HG03521 (cell line): ENCODE data around the gene BSN.

Experiments
- ATAC-seq: cut with Tn5 transposase; IDR thresholded peaks from one replicate; pipeline ENCODE4 v1.9.1; 2021; ENCODE audit warnings: mild to moderate bottlenecking, moderate library complexity; ENCODE audit not compliant: unreplicated experiment

Gene BSN

DNA sequence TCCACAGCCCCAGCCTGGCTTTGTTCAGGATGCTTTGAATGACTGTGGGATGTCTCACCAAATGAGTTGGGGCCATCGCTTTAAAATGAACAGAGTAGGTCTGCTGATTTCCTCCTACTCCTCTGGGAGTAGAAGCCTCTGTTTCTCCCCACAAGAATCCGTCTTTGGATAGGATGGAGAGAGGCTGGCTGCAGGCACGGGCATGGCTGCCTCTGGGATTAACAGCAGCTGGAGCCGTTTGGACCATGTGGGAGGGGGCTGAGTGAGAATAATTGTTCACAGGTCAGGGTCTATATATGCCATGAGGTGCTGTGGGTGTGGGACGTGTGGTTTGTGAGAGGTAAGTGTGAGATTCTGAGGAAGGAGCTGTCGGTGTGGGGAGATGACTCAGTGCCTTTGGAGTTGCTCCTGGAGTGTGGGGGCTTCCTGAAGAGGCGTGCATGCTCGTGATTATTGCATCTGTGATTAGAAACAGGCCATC lies 71.9 kb downstream of the BSN start:
- no peak for ATAC-seq

DNA sequence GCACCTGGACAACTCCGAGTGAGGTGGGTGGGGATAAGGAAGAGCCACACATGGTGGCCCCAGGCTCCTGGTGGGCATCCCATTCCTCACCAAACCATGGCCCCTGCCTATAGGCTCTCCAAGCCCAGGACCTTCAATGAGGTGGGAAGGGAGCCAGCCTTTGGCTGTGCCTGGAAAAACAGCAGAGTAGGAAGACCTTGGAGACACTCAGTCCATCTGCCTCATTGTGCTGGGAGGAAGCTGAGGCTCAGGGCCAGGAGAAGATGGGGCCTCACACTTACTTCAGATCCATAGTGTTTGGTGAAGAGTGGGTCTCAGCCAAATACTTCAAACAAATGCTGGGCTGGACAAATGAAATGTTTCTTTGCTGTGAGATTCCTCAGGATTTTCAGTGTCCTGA lies 72.5 kb downstream of the BSN start:
- no peak for ATAC-seq

- no peak for ATAC-seq
Observed at GRCh38 chr3:49627634-49628033, 73.4 kb downstream of the BSN start.

DNA sequence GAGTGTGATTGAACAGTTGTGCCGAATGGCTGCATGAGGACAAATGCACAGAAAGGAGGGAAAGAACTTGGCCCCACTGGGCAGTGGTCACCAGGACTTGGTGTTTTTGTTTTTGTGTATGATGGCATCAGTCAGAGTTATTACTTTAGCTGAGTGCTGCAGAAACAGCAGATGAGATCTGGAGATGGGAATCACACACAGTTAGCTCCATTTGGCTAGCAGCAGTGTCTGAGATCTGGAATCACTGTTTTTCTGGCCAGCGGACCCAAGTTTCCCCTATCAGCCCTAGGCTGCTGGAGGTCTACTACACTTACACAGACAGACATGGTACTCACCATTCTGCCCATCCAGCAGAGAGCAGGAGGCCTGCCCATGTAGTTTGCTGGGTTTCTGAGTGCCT lies 74.0 kb downstream of the BSN start:
- no peak for ATAC-seq

DNA sequence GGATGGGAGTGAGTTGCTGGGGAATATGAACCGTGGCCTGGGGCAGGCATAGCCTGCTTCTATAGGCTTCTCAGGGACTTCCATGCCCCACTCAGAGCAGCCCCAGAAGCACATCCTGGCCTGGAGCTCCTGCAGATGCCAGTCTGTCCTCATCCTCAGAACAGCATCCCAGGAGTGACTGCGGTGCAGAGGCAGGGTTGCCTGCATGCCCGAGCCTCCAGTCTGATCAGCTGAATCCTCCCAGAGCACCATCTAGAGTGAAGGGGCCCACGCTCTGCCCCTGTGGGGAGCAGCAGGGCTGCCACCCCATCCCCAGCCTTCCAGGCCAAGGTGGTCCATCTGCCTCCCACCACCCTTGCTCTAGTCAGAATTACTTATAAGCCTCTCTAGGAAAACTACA lies 75.2 kb downstream of the BSN start:
- ATAC-seq, result no peak

- no peak for ATAC-seq
Observed at GRCh38 chr3:49629866-49630265, 75.6 kb downstream of the BSN start.

DNA sequence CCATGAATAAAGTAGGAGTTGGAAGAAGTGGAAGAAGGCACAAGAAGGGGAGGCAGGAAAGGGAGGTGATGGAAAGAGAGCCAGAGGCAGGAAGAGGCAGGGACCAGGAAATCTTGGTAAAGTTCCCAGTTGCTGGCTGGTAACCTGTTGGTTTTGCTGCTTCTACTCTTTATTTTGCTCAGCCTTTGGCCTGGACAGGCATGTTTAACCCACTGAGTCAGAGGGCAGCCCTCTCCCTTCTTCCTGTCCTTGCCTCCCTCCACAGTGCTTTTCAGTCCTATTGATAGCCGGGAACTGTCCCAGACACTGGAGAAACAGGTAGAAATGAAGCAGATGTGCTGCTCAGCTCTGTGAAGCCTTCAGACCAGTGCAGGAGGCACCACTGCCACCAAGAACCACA lies 76.5 kb downstream of the BSN start:
- no peak for ATAC-seq

DNA sequence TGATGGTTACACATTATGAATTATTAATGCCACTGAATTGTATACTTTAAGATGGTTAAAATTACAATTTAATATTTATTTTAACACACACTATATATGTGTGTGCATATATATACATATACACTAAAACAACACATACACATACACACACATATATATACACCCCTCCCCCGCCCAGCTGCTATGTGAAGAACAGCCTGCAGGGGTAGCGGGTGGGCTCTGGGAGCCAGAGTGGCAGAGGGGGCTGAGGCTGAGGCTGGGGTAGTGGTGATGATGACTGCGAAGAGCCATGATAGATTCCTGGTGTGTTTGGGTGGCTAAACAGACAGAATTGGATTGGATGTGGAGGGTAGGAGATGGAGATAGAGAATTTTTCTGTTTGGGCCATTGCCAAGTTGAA lies 80.5 kb downstream of the BSN start:
- no peak for ATAC-seq

DNA sequence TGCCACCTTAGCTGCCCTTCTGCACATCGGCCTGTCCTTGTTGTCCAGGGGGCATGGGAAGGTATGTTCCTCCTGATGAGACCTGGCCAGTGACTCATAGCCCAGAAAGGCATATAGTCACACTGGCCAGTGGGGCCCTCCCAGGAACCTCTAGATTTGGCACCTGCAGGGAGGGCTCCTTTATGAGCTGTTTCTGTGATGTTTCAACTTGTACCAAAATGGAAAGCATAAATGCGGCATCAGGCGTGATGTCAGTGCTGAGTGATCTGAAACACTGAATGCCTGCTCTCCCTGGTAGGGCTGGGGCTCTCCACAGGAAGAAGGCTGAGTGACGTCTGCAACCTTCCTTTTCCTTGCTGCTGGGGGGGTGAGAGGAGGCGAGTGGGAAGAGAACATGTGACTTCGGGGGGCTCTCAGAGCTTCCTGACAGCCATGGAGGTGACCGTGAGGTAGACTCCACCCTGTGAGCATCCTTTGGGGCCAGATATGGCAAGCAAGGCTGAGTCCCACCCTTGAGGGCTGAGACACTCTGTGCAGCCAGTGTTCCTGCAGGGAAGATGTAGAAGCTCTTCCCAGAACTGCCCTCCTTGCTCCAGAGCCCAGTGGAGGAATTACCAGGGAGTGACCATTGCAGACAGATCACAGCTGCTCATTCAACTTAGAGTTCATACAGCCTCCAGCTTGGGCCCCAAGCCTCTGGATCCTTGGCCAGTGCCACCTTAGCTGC lies 82.8 kb downstream of the BSN start:
- no peak for ATAC-seq

GRCh38 chr3:49638445-49638844 lies 84.2 kb downstream of the BSN start:
- ATAC-seq, result no peak

DNA sequence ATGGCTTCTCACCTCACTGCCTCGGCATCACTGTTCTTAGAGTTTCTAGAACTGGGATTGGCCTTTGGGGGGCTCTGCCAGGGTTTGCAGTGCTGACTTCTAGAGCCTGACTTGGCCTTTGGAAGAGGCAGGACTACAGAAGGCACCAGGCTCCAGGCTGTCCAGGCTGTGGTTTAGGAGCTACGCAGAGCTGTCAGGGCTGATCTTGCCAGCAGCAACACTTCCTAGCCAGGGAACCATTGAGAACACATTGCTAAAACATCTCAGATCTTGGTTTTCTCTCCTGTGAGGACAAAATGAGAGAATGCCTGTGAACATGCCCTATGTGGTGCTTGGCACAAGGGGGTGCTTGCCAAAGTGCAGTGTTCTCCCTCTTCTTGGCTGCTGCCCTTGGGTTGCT lies 85.3 kb downstream of the BSN start:
- ATAC-seq, result no peak

DNA sequence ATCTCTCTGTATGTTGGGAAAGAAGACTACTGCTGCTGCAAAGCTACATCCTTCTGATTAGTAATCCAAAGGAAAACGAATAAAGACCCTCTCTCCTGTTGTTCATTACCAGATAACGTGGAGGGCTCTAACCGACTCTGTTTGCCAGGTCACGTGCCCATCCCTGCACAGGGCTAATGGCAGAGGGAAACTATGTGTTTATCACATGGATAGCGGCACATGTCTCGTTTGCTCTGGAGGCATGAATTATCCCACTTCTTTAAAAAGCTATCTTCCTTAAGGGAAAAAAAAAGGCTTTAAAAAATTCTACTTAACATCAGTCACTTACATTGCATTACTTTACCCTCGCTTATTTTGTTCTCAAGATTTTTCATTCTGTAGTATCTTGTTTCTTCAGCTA lies 87.0 kb downstream of the BSN start:
- no peak for ATAC-seq

GRCh38 chr3:49641921-49642707 lies 87.8 kb downstream of the BSN start:
- no peak for ATAC-seq

DNA sequence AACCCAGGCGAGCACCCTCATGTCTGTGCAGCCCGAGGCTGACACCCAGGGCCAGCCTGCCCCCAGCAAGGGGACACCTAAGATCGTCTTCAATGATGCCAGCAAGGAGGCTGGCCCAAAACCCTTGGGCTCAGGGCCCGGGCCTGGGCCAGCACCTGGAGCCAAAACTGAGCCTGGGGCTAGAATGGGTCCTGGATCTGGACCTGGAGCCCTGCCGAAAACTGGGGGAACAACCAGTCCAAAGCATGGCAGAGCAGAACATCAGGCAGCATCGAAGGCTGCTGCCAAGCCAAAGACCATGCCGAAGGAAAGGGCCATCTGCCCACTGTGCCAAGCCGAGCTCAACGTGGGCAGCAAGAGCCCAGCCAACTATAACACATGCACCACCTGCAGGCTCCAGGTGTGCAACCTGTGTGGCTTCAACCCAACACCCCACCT lies 88.5 kb downstream of the BSN start:
- no peak for ATAC-seq

- no peak for ATAC-seq
Observed at GRCh38 chr3:49644684-49645083, 90.4 kb downstream of the BSN start.

DNA sequence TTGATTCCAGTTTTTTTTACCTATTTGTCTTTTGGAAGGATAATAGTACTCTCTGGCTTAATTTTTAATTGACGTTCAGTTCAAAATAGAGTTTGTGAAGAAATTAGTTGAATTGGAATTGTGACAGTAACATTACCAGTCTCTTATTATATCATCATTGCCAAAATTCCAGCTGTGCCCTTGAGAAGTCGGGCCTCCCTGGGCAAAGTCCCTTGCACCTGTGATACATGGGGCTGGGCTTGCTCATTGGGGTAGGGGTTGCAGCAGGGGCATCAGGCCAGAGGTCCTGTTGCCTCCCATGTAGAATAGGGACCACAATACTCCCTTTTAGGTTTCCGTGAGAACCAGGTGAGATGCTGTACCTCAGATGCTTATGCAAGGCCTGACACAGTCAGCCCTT lies 92.0 kb downstream of the BSN start:
- no peak for ATAC-seq

DNA sequence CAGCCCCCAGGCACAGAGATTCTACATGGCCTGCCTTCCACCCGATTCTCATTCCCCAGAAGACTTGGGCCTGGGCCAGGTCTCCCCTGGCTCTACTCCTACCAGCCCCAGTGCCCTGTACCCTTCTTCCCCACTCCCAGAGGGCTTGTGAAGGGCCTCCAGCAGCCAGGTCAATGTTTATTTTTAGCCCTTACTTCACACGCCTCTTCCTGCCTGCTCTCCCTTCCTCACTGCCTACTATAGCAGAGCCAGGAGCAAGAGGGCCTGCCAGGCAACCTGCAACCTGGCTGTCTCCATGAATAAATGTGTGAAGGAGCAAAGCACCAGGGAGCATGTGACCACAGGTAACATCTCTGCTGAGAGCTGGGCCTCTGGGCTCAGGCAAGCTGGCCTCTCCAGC lies 93.5 kb downstream of the BSN start:
- ATAC-seq, result no peak

DNA sequence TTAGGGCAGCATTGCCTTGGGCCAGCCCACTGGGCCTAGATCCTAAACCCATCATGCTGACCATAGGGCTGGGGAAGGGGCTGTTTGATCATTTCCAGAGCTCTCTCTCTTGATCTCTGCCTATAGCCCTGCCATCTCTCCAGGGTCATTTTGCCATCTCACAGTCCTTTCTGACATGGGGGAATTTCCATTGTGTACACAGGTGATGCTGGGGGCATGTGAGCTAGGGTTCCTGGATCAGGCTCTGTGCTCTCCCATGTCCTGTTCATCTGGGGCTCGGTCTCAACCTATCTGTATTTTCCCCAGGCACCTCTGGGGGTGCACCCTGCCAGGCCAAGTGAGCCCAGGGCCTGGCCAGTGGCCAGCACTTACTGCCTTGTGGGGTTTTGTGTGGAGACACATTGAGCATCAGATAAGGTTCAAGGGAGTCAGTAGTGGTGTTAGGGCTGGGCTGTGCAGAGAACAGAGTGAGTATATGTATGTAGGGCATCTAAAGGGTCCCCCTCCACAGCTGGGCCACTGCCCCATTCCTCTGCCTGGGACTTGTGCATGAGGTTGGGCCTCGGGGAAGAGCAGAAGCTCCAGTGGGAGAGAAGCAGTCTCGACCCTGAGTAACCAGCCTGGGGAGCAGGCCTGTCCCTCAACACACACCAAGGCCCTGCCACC lies 94.2 kb downstream of the BSN start:
- no peak for ATAC-seq

- no peak for ATAC-seq
Observed at GRCh38 chr3:49649576-49649975, 95.3 kb downstream of the BSN start.

GRCh38 chr3:49650177-49650576 lies 95.9 kb downstream of the BSN start:
- no peak for ATAC-seq

GRCh38 chr3:49650637-49651036 lies 96.4 kb downstream of the BSN start:
- ATAC-seq, result no peak
